ENCODE measurements around the gene ZNF516. TPM values are rescaled to one million over a fixed set of nuclear protein-coding genes. Genes with fewer than 3 reads are reported as not detected.

ZNF516 gene
- total and polyA plus RNA-seq, 2 of the 4 experiments (the other 2 are of a cell fraction), result 7.9 to 16.9 TPM

- ChIA-PET POLR2A (ENCODE audit: unreplicated experiment) (no interaction called here), CTCF (interaction anchor here (1.0 kb wide), 1 partner anchor 361 kb away, joined by 3 read pairs; no protein-coding TSS in a partner anchor)
- no peak overlapping the region for H2BK15ac ChIP-seq (ENCODE audit: low read depth, low read length)
- ATAC-seq (ENCODE audit: low read depth), result no peak
- no peak overlapping the region for H3K9ac ChIP-seq (ENCODE audit: low read depth, low read length)
- no peak for TF ChIP-seq ELK1 (IDR thresholded peaks at IDR 0.05; ENCODE audit: borderline replicate concordance, low read depth, low read length)
- TF ChIP-seq POLR2A (IDR thresholded peaks at IDR 0.05; ENCODE audit: low read depth, low read length), result no peak
- no peak for TF ChIP-seq FOS (IDR thresholded peaks at IDR 0.05; ENCODE audit: low read depth, low read length)
- TF ChIP-seq MAFK (IDR thresholded peaks at IDR 0.05; ENCODE audit: low read depth, low read length), result no peak
- TF ChIP-seq MAZ (IDR thresholded peaks at IDR 0.05; ENCODE audit: borderline replicate concordance, low read depth, low read length), result no peak
- TF ChIP-seq CTCF (conservative IDR thresholded peaks at IDR 0.05; ENCODE audit: low read depth, low read length), result no peak
- no peak for TF ChIP-seq BHLHE40 (IDR thresholded peaks at IDR 0.05; ENCODE audit: low read depth, low read length)
- no peak for TF ChIP-seq RCOR1 (IDR thresholded peaks at IDR 0.05; ENCODE audit: insufficient replicate concordance, low read length)
- no peak for TF ChIP-seq RFX5 (IDR thresholded peaks at IDR 0.05; ENCODE audit: low read depth, low read length)
- no peak for TF ChIP-seq CHD1 (IDR thresholded peaks at IDR 0.05; ENCODE audit: low read depth, low read length)
- no peak overlapping the region for H3K4me2 ChIP-seq (ENCODE audit: low read depth, low read length)
- H3K36me3 ChIP-seq (ENCODE audit: control insufficient read depth, insufficient read depth, low read length), result no peaks in the 10 kb centered on the region
- H4K20me1 ChIP-seq (ENCODE audit: insufficient read depth, low read length), result no peaks in the 10 kb centered on the region
- intact Hi-C loops (cut with micrococcal nuclease) (loop anchor here (1.0 to 10.0 kb wide), 6 partner anchors 874 to 1996 kb away; partner anchors contain the start of genes CNDP2 and PTGR3), dilution Hi-C loops (cut with HindIII; ENCODE audit: low sequenced_read_pairs, unreplicated experiment) (no loop called here), in situ Hi-C loops (cut with MboI; ENCODE audit: low sequenced_read_pairs) (no loop called here)
- 0 out of 2 replicates have a peak, but pooled peaks cover 2% of the 10 kb centered on the region for H3K9me1 ChIP-seq (ENCODE audit: insufficient read depth, low read length)
- no peak overlapping the region; the same call in 1 of the 2 replicates for H3K4ac ChIP-seq (ENCODE audit: low read depth, low read length)
- H2BK120ac ChIP-seq (ENCODE audit: low read depth, low read length), result no peak overlapping the region
- 87% methylated on average over 15 of the region's 27 CpGs; no CpG with 5 or more reads in 1 of the 2 experiments for WGBS, 2 experiments (ENCODE audit: extremely low coverage in 2 of 2, insufficient read length in 1 of 2)
- no peaks in the 10 kb centered on the region for H3K4me1 ChIP-seq (ENCODE audit: control insufficient read depth, insufficient read depth, low read length)
- no peaks in the 10 kb centered on the region for H3K27me3 ChIP-seq (ENCODE audit: control insufficient read depth, insufficient read depth, low read length)
- no peak overlapping the region for H4K91ac ChIP-seq (ENCODE audit: insufficient read depth, low read depth, low read length)
- no peaks in the 10 kb centered on the region for H3K79me1 ChIP-seq (ENCODE audit: low read depth in 1 of 2, low read length in 2 of 2)
- BruUV-seq (replicated peaks), result no TSS peak
- H4K8ac ChIP-seq (ENCODE audit: low read depth in 2 of 2, low read length in 2 of 2), result no peak overlapping the region
- no peak overlapping the region for H4K5ac ChIP-seq (ENCODE audit: low read depth, low read length)
- H3K56ac ChIP-seq (ENCODE audit: extremely low read depth, insufficient read depth, low read length), result no peak overlapping the region
- H3K9me3 ChIP-seq (ENCODE audit: control insufficient read depth, insufficient read depth, low read length), result 0 out of 2 replicates have a peak, but pooled peaks cover 4% of the 10 kb centered on the region
- no peak overlapping the region for H3K27ac ChIP-seq (ENCODE audit: insufficient read depth, low read length)
- H3K14ac ChIP-seq (replicated peaks; ENCODE audit: low read depth, low read length), result no peak overlapping the region
- H2BK5ac ChIP-seq (ENCODE audit: low read depth, low read length, poor library complexity, severe bottlenecking), result no peak overlapping the region
- H3K18ac ChIP-seq (ENCODE audit: low read depth, low read length), result no peak overlapping the region
- no peak overlapping the region for H3K23ac ChIP-seq (ENCODE audit: low read depth, low read length)
- H2AK9ac ChIP-seq (replicated peaks; ENCODE audit: low read depth, low read length, poor library complexity), result peak overlapping the region; percentile 52
- no peak overlapping the region for H3K4me3 ChIP-seq (ENCODE audit: insufficient read depth, low read depth, low read length)
- no peak overlapping the region for H2AK5ac ChIP-seq (ENCODE audit: low read depth, low read length)
- no peak overlapping the region for H2BK20ac ChIP-seq (ENCODE audit: low read depth, low read length)
- DNase-seq, result no peak
- peak overlapping the region; percentile 86 for H2AFZ ChIP-seq (replicated peaks; ENCODE audit: low read length, poor library complexity)
These were observed 146.6 kb downstream of the ZNF516 start for GRCh38 chr18:76348267-76349066.
